Activated CD4-positive, alpha-beta T cell treated with anti-CD3 and anti-CD28 coated beads for 36 hours (primary cell): ENCODE data around the gene ADM2. TPM values are rescaled to one million over a fixed set of nuclear protein-coding genes. Genes with fewer than 3 reads are reported as not detected.

ENCODE experiments used
- ATAC-seq: fragments of 200-7000 bp; cut with Tn5 transposase; one replicate; pipeline ENCODE4 v1.10.0; 2021; ENCODE audit warnings: mild to moderate bottlenecking, moderate library complexity
- CTCF ChIA-PET: fragments of 350-600 bp; sonication (Branson Sonifier 250); formaldehyde crosslinking; loops from one replicate; lab custom pipeline; 2021; ENCODE audit warnings: antibody characterized with exemption; lab: Charles Lee
- POLR2A ChIA-PET: fragments of 350-600 bp; sonication (Branson Sonifier 250); formaldehyde crosslinking; loops from one replicate; lab custom pipeline; 2021; ENCODE audit warnings: antibody characterized with exemption, inconsistent platforms; lab: Charles Lee
- DNase-seq: peaks from one replicate; pipeline ENCODE4 v3.0.0-alpha.2; 2020
- H3K27ac Mint-ChIP-seq: one replicate; pipeline ENCODE4 v1.8.0; 2021; ENCODE audit warnings: mixed read lengths
- H3K27me3 Mint-ChIP-seq: one replicate; pipeline ENCODE4 v1.8.0; 2021; ENCODE audit warnings: mixed read lengths
- H3K36me3 Mint-ChIP-seq: one replicate; pipeline ENCODE4 v1.8.0; 2021; ENCODE audit warnings: low read depth, mixed read lengths
- H3K4me1 Mint-ChIP-seq: one replicate; pipeline ENCODE4 v1.8.0; 2021; ENCODE audit warnings: mixed read lengths
- H3K4me3 Mint-ChIP-seq: one replicate; pipeline ENCODE4 v1.8.0; 2021; ENCODE audit warnings: mild to moderate bottlenecking, moderate library complexity, mixed read lengths
- H3K9me3 Mint-ChIP-seq: one replicate; pipeline ENCODE4 v1.8.0; 2021; ENCODE audit warnings: low read depth, mixed read lengths
- intact Hi-C, 2 experiments: fragments of 100-400 bp; cut with DNase I in 1 of 2; cut with micrococcal nuclease in 1 of 2; formaldehyde crosslinking; loops; one replicate each; pipeline versions ENCODE4 v1.14.2 to v1.15.1; 2022 to 2024; cut with DNase I, micrococcal nuclease
- total RNA-seq, 2 experiments: library from RNA; stranded (reverse); gene quantifications; one replicate each; pipeline ENCODE4 v1.2.3, GENCODE V29; 2021

The ADM2 gene
- total RNA-seq, 2 experiments from 2014 or later, result 7.5 to 7.9 TPM

DNA sequence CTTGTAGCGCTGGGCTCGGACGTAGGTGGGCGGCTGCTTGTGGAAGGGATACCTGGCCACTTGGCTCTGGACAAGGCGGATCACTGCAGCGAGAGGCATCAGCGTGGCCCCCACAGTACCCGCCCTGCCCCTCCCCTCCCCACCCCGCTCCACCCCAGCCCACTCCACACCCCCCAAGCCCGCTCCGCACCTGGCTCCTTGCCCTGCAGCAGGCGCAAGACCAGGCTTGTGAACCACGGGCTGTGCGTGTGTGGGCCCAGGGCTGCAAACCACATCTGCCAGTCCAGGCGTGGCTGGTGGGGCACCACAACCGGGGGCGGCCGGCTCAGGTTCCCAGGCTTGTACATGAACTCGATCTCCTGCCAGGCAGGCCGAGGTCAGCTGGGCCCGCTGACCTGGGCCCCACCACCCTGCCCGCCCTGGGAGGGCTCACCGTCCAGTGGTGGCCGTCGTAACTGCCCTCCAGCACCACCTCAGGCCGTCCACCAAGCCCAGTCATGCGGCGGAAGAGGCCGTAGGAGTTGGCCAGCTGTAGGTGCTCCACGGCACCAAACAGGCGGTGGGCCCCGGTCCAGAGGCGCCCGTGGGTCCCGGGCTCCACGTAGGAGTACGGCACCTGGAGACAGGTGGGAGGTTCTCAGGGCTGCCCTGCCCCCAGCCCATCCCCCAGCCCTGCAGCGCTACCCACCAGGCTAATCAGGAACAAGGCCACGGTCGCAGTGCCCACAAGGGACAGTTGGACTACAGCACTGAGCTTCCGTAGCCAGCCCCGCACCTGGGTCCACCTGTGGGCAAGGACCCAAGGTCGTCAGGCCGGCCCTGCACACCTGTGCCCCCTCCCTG lies 23.2 kb downstream of the ADM2 start:
- no peak overlapping the region for H3K4me3 Mint-ChIP-seq
- ATAC-seq (no peak), DNase-seq (no peak)
- no peaks in the 10 kb centered on the region for H3K27me3 Mint-ChIP-seq
- ChIA-PET CTCF (no interaction called here), POLR2A (no interaction called here)
- peaks cover 9% of the 10 kb centered on the region for H3K4me1 Mint-ChIP-seq
- no peak overlapping the region for H3K27ac Mint-ChIP-seq
- peaks cover 16% of the 10 kb centered on the region for H3K36me3 Mint-ChIP-seq
- intact Hi-C loops, result loop anchor here in 1 of 2 experiments (10.0 kb wide), 2 partner anchors 50 to 260 kb away; partner anchors contain the start of gene TUBGCP6
- no peaks in the 10 kb centered on the region for H3K9me3 Mint-ChIP-seq

DNA sequence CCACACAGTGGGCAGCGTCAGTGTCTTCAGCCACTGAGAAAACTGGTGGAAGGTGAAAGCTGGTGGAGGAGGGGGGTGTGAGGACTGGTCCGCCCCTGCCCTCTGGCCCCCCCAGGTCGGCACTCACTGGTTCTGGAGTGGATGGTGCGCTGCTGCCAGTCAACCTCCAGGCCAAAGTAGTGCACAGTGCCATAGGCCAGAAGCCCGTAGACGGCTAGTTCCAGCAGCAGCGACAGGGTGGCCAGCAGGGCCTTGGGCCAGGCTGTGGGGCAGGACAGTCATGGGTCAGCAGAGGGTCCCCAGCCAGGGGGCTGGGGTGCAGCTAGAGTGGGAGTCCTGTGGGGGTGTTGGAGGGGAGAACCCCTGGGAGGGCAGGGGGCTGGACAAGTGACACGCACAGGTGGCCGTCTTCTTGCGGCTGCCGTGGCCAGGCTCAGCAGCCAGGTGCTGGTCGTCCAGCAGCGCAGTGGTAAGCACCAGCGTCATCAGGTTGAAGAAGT lies 24.0 kb downstream of the ADM2 start:
- no peak for DNase-seq
- Mint-ChIP-seq H3K27me3 (no peaks in the 10 kb centered on the region), H3K27ac (no peak overlapping the region), H3K9me3 (no peaks in the 10 kb centered on the region), H3K36me3 (peaks cover 17% of the 10 kb centered on the region), H3K4me3 (no peak overlapping the region), H3K4me1 (peaks cover 13% of the 10 kb centered on the region)
- no peak for ATAC-seq
- POLR2A ChIA-PET, result interaction anchor here (1.2 kb wide), 1 partner anchor 20 kb away, joined by 3 read pairs; the partner anchor contains the start of gene SCO2
- intact Hi-C loops, result loop anchor here in 1 of 2 experiments (10.0 kb wide), 2 partner anchors 51 to 261 kb away; partner anchors contain the start of gene TUBGCP6
- CTCF ChIA-PET, result no interaction called here

DNA sequence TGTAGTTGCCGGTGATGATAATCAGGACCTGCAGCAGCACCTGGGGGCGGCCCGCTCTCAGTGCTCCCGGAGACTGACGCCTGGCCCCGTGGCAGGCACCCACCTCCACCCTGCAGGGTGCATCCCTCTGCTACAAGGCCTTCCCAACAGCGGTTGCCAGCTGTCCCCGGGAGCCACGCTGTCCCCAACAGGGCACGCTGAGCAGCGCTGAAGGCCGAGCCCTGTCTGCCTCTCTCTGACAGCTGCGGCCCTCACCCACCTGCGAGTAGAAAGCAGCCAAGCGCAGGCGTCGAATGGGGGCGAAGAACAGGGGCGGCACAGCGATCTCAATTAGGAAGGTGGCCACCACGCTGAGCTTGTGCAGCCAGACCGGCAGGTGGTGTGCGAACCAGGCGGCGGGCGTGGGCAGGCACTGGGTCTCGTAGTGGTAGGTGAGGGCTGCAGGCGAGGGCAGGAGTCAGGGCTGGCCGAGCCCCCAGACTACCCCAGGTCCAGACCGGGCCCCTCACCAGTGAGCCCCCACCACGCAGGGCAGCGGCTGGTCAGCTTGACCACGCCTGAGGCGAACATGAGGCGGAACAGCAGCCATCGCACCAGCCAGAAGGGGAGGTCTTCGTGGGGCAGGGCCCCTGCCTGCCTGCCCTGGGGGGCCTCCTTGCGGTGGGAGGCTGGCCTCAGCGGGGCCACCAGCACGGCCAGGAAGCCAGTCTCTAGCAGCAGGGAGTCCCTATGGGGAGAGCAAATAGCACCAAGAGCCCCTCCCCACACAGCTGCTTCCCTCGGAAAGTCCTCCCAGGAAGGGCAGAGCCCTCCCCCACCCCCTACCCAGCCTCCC lies 24.6 kb downstream of the ADM2 start:
- no peak for ATAC-seq
- H3K4me3 Mint-ChIP-seq, result peak overlapping the region; percentile 91
- POLR2A ChIA-PET, result interaction anchor here (1.2 kb wide), 1 partner anchor 20 kb away, joined by 3 read pairs; the partner anchor contains the start of gene SCO2
- CTCF ChIA-PET, result interaction anchor here (1.0 kb wide), 1 partner anchor 37 kb away, joined by 3 read pairs; no protein-coding TSS in a partner anchor
- no peak overlapping the region for H3K27ac Mint-ChIP-seq
- H3K36me3 Mint-ChIP-seq, result peaks cover 17% of the 10 kb centered on the region
- H3K27me3 Mint-ChIP-seq, result no peaks in the 10 kb centered on the region
- DNase-seq, result no peak
- no peaks in the 10 kb centered on the region for H3K9me3 Mint-ChIP-seq
- intact Hi-C loops, result loop anchor here in 1 of 2 experiments (10.0 kb wide), 2 partner anchors 51 to 261 kb away; partner anchors contain the start of gene TUBGCP6
- H3K4me1 Mint-ChIP-seq, result peaks cover 13% of the 10 kb centered on the region

DNA sequence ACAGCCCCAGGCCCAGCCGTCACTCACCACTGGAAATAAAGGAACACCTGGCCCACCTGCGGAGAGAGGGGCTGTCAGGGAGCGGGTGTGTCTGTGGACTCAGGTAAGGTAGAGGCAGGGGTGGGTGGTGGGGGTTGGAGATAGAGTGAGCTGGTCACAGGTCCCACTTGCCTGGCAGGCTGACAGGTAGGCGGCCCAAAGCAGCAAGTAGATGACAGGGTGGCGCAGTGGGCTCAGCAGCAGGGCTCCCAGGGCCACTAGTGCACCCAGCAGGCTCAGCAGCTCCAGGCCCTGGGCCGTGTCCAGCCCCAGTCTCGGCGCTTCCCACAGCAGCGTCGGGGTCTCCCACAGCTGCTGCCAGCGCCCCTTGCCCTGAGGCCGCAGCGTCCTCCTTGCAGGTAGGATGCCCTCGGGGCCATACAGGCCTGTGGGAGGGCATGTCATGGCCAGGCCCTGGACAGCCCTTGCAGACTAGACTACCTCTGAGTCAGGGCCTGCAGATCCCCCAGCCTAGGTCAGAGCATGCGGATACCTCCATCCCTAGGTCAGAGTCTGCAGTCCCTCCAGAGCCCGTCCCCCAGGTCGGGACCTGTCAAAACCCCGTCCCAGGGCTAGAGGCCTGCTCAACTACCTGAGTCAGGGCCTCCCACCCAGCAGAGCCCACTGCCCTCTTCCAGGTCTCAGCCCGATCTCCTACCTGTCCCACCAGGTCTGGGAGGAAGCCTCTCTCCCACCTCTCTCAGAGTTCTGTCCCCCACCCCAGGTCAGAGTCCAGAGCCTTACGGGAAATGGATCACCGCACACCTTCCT lies 25.5 kb downstream of the ADM2 start:
- CTCF ChIA-PET, result interaction anchor here (1.0 to 5.7 kb wide), 2 partner anchors 18 to 37 kb away, joined by 3 to 76 read pairs; partner anchors contain the start of gene SCO2
- Mint-ChIP-seq H3K4me3 (peak overlapping the region; percentile 91), H3K27ac (peak overlapping the region; percentile 91), H3K4me1 (peaks cover 13% of the 10 kb centered on the region), H3K36me3 (peaks cover 17% of the 10 kb centered on the region), H3K9me3 (no peaks in the 10 kb centered on the region), H3K27me3 (no peaks in the 10 kb centered on the region)
- POLR2A ChIA-PET, result interaction anchor here (1.2 kb wide), 1 partner anchor 19 kb away, joined by 3 read pairs; the partner anchor contains the start of gene SCO2
- intact Hi-C loops, result loop anchor here (1.0 to 10.0 kb wide), 5 partner anchors 26 to 262 kb away; partner anchors contain the start of genes ADM2 (in 1 of the 2), SBF1 (in 1 of the 2) and TUBGCP6 (in 1 of the 2)
- ATAC-seq (no peak), DNase-seq (no peak)

DNA sequence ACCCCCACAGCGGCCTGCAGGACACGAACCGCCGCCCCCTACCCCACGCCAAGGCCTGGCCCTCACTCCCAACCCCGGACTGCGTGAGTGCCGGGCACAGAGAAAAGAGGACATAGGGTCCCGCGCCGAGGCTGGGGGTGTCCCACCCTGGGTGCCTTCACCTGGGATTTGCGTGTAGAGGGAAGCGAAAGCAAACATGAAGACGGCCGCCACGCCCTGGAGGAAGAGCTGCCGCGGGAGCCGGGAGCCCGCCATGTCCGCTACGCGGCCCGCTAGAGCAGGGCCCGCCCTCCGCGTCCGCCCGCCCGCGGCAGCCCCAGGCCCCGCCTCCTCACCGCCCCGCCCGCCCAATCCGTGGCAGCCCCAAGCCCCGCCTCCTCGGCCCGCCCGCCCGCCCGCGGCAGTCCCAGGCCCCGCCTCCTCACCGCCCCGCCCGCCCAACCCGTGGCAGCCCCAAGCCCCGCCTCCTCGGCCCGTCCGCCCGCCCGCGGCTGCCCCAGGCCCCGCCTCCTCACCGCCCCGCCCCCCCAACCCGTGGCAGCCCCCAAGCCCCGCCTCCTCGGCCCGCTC lies 26.2 kb downstream of the ADM2 start, which contains the start of gene LMF2:
Gene LMF2 (minus strand): TSS at position 282 of the 570 bp plus-strand sequence. CDS start 27 bp downstream, at position 255.
- peak; percentile 83 for ATAC-seq
- H3K4me1 Mint-ChIP-seq, result peaks cover 19% of the 10 kb centered on the region
- ChIA-PET POLR2A (interaction anchor here (0.6 to 3.6 kb wide), 10 partner anchors 9 to 119 kb away, joined by 3 to 65 read pairs (median 8); partner anchors contain the start of genes CHKB and SCO2), CTCF (interaction anchor here (0.6 to 5.7 kb wide), 8 partner anchors 9 to 122 kb away, joined by 3 to 76 read pairs (median 4); partner anchors contain the start of genes CHKB, SCO2 and SYCE3)
- intact Hi-C loops, result loop anchor here (1.0 to 10.0 kb wide), 5 partner anchors 26 to 263 kb away; partner anchors contain the start of genes ADM2 (in 1 of the 2), SBF1 (in 1 of the 2) and TUBGCP6 (in 1 of the 2)
- H3K27me3 Mint-ChIP-seq, result no peaks in the 10 kb centered on the region
- DNase-seq, result peak; percentile 98
- H3K9me3 Mint-ChIP-seq, result no peaks in the 10 kb centered on the region
- H3K4me3 Mint-ChIP-seq, result peak within 1 kb of the TSS; percentile 91
- H3K27ac Mint-ChIP-seq, result peak within 1 kb of the TSS; percentile 95
- H3K36me3 Mint-ChIP-seq, result peaks cover 21% of the 10 kb centered on the region

DNA sequence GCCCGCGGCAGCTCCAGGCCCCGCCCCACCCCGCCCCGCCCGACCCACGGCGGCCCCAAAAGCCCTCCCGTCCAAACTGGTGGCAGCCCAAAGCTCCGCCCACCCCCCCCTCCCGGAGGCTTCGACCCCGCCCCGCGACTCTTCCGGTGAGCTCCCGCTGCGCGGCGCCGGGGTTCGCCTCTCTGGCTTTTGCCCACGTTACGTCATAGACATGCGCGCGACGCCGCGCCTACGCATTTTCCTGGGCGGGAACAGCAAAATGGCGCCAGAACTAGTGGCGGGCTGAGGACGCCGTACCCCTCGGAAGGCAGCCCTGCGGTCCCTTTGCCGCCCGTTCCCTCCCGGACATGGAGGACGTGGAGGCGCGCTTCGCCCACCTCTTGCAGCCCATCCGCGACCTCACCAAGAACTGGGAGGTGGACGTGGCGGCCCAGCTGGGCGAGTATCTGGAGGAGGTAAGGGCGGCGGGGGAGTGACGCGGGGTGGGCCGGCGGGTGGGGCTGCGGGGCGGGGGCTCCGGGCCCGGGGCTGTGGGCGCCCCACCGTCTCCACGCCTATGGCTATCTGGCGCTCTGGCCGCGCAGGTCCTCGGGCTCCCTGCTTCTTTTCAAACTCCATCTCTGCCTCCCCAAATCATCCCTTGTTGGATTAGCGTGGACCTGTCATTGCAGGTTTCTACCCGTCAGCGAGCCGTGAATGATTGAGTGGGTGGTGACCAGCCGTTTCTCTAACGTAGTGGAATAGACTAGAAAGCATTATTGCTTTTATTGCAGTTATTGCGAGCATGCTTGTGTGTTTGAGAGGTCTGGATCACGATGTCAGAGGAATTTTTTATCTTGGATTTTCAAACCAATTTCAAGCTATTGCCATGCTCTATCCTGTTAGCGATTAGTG lies 26.9 kb downstream of the ADM2 start, which contains the start of gene NCAPH2:
Gene NCAPH2 (plus strand): TSS at position 234 of the 894 bp plus-strand sequence. CDS start 114 bp downstream, at position 348.
- DNase-seq (peak; percentile 99), ATAC-seq (peak; percentile 79)
- H3K4me3 Mint-ChIP-seq, result peak within 1 kb of the TSS; percentile 91
- ChIA-PET POLR2A (interaction anchor here (0.6 to 3.6 kb wide), 10 partner anchors 10 to 118 kb away, joined by 3 to 65 read pairs (median 8); partner anchors contain the start of genes CHKB and SCO2), CTCF (interaction anchor here (0.6 to 5.7 kb wide), 17 partner anchors 10 to 262 kb away, joined by 3 to 76 read pairs (median 4); partner anchors contain the start of genes CHKB, KLHDC7B, SCO2 and SYCE3)
- intact Hi-C loops, result loop anchor here (1.0 to 10.0 kb wide), 19 partner anchors 17 to 655 kb away; partner anchors contain the start of genes CHKB (in 2 of the 2), SCO2 (in 2 of the 2), TUBGCP6 (in 2 of the 2) and ADM2 (in 1 of the 2)
- no peaks in the 10 kb centered on the region for H3K27me3 Mint-ChIP-seq
- peak within 1 kb of the TSS; percentile 95 for H3K27ac Mint-ChIP-seq
- H3K4me1 Mint-ChIP-seq, result peaks cover 23% of the 10 kb centered on the region
- peaks cover 26% of the 10 kb centered on the region for H3K36me3 Mint-ChIP-seq
- H3K9me3 Mint-ChIP-seq, result no peaks in the 10 kb centered on the region

DNA sequence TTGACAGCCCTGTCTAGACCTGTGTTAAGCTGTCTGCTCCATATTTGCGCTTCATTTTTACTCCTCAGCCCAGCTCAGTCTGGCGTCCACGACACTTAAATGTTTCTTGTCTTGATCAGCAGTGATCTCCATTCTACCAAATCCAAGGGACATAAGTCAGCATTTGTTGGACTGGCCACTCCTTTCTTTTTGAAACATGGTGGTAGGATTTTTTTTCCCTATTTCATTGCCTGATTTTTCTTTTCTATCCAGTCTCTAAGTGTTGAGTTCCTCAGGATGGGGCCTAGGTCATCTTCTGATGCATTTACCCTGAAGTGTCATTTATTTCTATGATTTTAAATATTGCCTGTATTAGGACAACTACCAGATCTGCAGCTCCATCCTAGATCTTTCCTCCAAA lies 27.6 kb downstream of the ADM2 start:
- intact Hi-C loops, result loop anchor here (1.0 to 10.0 kb wide), 16 partner anchors 16 to 656 kb away; partner anchors contain the start of genes CHKB (in 2 of the 2), SCO2 (in 2 of the 2), TUBGCP6 (in 2 of the 2) and ARSA (in 1 of the 2)
- peaks cover 27% of the 10 kb centered on the region for H3K4me1 Mint-ChIP-seq
- DNase-seq, result no peak
- H3K9me3 Mint-ChIP-seq, result no peaks in the 10 kb centered on the region
- H3K27ac Mint-ChIP-seq, result peak overlapping the region; percentile 95
- H3K27me3 Mint-ChIP-seq, result no peaks in the 10 kb centered on the region
- ATAC-seq, result no peak
- H3K36me3 Mint-ChIP-seq, result peaks cover 30% of the 10 kb centered on the region
- ChIA-PET POLR2A (interaction anchor here (1.5 to 3.6 kb wide), 5 partner anchors 10 to 30 kb away, joined by 7 to 65 read pairs (median 9); partner anchors contain the start of gene SCO2), CTCF (interaction anchor here (0.6 to 5.7 kb wide), 11 partner anchors 11 to 263 kb away, joined by 3 to 76 read pairs (median 4); partner anchors contain the start of genes KLHDC7B, SCO2 and SYCE3)
- peak overlapping the region; percentile 85 for H3K4me3 Mint-ChIP-seq

DNA sequence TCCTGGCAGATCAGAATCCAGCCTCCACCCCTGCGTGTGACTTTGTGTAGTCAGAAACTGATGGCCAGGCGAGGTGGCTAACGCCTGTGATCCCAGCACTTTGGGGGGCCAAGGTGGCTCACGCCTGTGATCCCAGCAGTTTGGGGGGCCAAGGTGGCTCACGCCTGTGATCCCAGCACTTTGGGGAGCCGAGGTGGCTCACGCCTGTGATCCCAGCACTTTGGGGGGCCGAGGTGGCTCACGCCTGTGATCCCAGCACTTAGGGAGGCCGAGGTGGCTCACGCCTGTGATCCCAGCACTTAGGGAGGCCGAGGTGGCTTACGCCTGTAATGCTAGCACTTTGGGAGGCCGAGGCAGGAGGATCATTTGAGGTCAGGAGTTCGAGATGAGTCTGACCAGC lies 31.8 kb downstream of the ADM2 start:
- Mint-ChIP-seq H3K36me3 (peaks cover 50% of the 10 kb centered on the region), H3K27me3 (no peaks in the 10 kb centered on the region), H3K9me3 (no peaks in the 10 kb centered on the region), H3K4me1 (peaks cover 38% of the 10 kb centered on the region), H3K27ac (no peak overlapping the region), H3K4me3 (no peak overlapping the region)
- ATAC-seq (no peak), DNase-seq (no peak)
- intact Hi-C loops, result no loop called here
- ChIA-PET POLR2A (interaction anchor here (3.2 kb wide), 1 partner anchor 12 kb away, joined by 10 read pairs; the partner anchor contains the start of gene SCO2), CTCF (interaction anchor here (1.3 to 1.6 kb wide), 2 partner anchors 13 to 53 kb away, joined by 5 to 12 read pairs; partner anchors contain the start of gene SCO2)
